HS-5 (cell line): Measurements from ENCODE around the gene ANK3.
A peak's percentile ranks its signal among the peaks of the same experiment; 100 is the strongest.

Experiments
- DNase-seq: peaks from one replicate; pipeline ENCODE4 v3.0.0-alpha.2; 2012; ENCODE audit warnings: low read depth

The ANK3 gene

DNA sequence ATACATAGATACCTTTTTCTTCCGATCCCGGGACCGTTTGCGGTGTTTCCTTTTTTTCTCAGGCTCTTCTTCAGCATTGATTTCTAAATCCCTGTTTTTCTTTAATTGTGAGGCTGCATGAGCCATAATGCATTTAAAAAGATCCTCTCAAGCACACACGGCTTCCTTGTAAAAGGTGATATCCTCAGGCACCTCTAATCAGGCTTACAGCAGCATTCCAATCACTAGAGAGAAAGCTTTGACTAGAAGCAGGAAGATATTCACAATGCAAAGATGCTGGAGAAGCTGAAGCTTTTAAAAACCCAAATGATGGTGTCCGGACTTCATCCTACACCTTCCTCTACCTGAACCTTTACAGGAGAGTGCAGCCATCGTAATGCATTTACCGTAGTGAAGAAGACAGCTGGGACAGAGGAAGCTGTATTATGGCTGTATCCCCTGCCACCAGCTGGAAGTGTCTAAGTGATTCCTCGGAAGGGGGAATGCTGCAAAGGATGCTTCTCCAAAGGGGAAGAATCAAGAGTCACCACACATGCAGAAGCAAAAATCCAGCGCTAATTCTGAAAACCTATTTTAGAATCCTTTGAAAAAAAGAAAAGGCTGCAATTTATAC, at the start of gene ANK3:
ANK3 (minus strand) TSS at position 463 of the 613 bp plus-strand sequence; CDS start at position 126, 337 bp downstream.
- DNase-seq: no peak

DNA sequence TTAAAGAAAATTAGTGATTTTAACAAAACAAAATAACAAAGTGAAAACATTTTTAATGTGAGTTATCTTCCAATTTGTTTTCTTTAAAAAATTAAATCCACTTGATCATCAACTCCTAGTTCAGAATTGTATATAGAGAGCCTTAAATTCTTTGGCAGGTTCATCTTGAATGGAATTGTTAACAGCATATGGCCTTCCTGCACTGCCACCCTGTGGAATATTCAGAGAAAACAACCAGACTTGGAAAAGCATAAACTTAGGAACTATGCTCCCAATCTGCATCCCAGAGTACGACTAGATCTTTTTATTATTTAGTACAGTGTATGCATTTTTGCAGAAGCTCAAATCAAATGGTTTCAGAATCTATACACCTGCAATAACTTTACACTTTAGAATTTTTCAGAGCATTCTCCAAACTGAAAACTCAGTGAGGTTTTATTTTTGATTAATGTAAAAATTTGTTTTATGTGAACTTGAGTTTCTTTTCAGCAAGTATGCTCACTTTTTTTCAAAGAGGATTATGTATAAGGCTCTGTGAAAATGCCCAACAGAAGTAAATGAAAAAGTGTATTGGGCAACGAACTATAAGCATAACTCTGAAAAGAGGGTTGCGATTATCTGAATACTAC, 44.9 kb upstream of the ANK3 start:
- peak; percentile 24 for DNase-seq

DNA sequence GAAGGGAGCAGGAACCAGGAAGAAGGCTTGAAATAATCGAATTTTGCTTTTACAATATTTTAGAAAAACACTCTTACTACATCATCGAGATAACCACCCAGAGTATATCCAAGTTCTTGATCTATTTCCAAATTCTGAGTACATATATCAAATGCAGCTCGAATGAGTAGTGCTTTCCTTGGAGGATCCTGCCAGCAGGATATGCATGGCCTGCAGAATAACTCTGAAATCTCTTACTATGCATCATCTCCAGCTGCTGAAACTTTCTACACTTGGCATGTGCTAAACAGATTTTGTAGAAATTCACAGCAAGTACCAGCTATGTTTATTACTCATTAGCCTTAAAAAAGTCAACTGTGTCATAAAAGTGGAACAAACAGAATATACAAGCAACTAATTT, 44.0 kb upstream of the ANK3 start:
- peak; percentile 53 for DNase-seq

DNA sequence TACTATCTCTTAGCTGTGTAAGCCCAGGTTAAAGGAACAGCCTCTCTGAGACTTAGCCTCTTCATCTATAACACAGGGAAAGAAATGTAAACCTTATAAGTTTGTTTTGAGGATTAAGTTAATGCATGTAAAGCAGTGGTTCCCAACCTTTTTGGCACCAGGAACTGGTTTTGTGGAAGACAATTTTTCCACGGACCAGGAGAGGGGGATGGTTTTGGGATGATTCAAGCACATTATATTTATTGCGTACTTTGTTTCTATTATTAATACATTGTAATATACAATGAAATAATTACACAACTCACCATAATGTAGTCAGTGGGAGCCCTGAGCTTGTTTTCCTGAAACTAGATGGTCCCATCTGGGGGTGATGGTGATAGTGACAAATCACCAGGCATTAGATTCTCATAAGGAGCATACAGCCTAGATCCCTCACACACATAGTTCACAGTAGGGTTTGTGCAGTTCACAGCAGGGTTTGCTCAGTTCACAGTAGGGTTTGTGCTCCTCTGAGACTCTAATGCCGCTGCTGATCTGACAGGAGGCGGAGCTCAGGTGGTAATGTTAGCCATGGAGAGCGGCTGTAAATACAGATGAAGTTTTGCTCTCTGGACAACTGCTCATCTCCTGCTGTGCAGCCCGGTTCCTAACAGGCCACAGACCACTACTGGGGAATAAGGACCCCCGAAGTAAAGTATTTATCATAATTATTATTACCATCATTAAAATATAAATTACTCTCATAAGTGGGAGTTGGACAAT, 41.3 kb upstream of the ANK3 start:
- DNase-seq: no peak

DNA sequence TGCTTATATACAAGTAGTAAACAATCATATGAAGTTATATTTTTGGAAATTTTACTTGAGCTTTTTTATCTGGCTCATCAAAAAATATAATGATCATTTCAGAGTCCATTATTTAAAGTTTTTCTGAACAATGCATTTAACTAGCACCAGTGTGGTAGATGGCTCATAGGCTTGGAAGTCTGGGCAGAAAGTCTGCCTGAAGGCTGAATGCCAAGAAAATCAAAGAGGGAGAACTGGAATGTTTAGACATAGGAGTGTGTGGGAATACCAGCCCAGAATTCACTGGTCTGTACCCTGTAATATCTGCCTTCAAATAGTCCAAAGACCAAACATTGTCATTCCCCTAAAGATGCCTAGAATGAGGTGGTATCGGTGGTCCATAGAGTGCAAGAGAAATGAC, 40.3 kb upstream of the ANK3 start:
- peak; percentile 34 for DNase-seq

DNA sequence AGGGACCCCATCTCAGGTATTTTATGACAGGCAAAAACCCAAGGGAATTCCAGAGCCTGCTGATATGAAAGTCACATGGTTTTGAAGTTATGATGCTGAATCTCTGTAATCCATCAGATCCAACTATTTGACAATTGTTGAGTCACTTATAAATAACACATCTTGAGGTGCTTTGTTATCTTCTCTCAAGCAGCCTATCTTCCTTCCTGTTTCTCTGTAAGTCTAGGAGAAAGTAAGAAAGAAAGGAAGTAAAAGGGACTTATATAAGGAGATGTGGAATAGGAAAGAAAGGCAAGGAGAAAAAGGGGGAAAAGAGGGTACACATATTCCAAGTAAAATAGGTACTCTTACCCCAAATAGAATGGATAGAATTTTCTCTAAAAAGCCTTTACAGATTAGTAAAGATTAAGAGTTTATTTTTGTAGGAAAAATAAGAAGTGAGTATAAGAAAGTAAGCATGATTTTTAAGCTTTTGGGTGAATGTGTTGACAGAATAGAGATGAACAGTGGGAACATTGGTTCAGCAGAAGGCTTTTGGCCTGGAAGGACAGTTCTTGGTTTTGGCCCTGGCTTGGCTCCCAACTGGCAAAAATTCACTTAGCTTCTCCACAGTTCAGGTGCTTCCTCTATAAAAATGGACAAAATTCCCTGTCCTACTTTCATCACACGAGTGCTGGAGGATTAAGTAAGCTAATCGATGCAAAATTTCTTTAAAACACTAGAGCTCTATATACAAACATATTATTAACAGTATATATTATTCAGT, 39.6 kb upstream of the ANK3 start:
- DNase-seq: no peak

DNA sequence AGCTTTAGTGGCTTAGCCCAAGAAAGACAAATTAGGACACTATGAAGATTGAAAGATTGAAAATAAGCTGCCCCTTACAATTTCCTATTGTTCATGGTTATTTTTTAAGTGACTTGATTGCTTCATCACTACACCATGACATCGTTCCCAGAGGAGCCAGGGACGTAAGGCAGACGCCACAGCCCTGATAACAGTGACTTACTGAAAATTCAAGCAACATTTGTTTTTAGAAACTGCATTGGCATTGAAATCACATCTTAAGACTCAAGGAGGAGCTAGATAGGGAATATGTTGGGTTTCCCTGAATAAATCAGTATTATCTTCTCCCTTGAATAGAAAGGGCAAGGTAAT, 38.7 kb upstream of the ANK3 start:
- DNase-seq: no peak

DNA sequence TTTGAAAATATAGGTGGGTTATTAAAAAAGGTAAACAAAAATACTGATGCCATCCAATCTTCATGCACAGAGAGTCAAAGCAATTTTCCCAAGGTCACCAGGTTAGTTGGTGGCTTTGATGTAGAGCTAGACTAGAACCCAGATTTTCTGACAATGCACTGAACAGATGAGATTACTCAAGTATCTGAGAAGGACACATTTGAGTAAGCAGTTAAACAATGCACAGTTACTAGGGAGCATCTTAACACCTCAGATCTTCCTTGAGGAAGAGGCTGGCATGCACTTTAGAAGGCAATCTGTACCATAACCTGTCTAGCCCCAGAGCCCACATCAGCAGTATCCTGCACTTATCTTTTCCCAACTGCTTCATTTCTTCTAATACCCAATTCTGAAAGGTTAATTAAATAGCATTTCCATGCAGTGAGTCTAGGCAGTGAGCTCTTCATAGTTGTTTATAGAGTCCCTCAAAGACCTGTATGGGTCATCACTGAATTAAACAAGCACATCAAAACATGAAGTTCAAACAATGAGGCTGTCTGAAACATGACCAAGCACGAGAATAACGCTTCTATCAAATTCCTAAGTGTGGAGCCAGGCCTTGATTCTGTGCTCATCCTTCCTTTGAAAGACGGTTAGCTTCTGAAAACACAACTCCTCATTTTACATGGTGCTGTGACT, 38.2 kb upstream of the ANK3 start:
- no peak for DNase-seq

DNA sequence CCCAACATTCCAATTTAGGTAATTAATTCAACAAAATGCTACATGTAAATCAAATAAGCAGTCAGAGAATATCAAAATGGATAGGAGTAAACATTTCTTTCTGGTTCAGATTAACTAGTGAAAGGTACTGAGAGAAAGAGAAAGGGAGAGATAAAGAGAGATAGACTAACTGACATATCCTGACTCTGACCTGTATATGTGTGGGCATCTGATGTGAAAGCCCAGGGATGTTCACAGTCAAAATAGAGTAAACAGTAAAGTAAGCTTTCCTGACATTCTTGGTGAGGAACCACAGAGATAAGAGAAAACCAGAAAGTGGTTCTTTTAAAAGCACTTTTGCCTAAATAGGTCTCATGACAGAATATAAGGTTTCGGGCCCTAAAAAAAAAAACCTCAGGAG, 37.5 kb upstream of the ANK3 start:
- no peak for DNase-seq

DNA sequence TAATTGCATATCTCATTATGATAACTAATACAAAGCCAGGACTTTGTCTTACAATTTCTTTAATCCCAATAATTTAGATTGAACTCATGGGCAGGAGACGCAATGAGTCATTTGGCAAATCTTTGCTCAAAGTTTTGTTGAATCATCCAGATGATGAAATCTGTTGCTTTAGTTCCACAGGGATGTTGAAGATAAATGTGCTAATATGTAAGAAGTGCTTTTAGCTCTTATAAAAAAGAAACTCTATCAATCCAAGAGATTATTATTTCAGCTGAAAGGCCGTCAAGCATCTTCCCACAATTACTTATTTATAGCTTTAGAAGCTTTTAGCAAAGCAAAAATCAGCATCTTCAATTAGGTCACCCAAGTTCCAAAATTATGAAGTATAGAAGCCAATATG, 36.8 kb upstream of the ANK3 start:
- DNase-seq: peak; percentile 79

DNA sequence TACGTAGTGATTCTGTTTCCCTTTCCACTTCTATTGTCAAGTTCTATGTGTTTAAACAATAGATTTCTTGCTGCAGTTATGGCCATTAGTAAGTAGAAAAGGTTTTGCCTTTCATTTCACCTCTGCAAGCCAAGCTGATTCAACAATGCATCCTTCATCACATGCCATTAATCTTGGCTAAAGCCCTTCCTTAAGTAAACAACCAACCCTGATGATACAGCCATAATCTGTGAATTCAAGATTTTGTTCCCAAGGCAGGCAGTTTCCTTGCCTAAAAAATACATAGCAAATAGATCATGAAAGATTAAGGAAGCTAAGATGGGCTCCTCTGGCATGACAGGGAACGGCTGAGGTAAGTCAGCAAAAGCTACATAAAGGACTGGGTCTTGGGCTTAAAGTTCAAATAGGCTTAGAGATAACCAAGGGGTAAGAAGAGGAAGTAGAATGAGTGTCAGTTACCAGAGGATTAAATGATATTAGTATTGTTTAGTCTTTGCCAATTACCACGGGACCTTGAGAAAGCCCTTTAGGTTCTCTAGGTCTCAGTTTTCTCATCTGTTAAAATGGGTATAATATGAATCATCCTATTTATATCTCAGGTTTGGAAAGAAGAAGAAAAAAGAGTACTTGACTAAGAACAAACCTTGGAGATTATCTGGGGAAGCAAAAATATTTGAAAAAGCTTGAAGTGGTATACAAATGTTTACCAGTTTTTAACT, 35.9 kb upstream of the ANK3 start:
- no peak for DNase-seq

DNA sequence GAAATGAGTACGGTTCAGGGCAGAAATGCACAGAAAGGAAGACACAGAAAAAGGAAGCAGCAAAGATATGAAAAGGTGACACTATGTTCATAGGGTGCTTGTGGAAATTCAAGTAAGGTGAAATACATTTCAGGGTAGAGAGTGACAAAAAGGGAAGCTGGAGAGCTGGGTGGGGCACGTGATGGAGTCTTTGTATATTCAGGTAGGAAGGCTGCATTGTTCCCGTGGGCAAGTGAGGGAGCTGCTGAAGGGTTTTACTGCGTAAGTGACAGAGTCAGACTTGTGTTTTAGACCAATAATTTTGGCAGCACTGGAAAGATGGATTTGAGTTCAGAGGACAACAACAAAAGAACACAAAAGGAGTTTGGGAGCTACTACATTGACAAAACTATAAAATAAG, 35.3 kb upstream of the ANK3 start:
- no peak for DNase-seq

DNA sequence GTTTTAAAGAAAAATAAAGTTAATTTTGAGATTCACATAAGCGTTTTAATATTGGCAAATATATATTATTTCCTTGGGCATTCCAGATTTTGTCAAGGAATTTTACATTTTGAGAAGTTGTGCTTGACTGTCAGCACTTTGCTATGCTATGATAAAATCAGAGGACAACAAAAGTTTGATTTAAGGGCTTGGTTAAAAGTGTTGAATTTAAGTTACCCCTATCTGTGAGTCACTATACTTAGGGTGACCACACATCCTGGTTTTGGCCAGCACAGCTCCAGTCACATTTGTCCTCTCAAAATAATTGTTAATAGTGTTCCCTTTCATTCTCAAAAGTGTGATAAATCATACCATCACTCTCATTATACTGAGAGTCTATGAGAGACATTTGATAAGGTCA, 34.2 kb upstream of the ANK3 start:
- DNase-seq: peak; percentile 19

DNA sequence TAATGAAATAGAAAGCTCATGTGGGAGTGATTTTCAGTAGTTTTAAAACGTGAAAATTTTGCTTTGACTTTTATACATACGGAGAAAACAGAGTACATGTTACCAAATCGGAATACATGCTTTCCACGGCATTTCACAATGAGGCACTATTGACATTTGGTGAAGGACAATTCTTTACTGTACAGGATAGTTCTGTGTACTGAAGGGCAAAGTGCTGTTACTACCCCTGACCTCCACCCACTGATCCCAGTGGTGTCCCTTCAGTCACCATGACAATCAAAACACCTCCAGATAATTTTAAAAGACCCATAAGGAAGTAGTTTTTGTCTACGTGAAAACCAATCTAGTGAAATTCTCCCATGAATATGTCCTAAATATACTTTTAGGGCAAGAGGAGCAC, 33.1 kb upstream of the ANK3 start:
- no peak for DNase-seq

DNA sequence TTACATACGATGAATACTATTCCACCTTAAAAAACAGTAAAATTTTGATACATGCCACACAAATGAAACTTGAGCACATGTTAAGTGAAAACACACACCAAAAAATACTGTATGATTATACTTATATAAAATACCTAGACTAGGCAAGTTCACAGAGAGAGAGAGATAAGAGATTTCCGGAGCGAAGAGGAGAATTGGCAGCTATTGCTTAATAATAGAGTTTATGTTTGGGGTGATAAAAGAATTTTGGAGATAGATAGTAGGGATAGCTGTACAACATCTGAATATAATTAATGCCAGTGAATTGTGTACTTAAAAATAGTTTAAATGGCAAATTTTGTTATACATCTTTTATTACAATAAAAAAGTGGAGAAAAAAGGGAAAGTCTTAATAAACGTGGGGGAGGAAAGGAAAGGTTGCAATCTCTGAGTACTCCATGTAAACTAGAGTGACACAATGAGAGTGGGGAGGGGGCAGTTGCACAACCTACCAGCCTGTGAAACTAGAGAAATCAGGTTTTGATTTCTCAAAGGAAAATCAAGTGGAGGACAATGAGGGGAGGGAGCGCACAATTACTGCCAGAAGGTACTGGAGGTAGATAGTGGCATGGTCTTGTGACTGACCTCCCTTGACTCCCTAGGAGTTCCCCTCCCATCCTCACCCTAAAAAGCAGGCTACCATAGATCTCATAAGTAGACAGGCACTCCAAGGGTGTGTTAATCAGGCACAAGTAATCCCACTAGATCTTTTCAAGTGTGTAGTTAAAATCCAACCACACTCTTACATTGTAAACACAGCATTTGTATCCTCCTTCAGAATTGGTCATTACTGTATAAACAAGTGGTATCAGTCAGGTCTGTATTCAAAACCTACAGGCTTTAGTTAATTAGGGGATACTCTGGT, 31.6 kb upstream of the ANK3 start:
- no peak for DNase-seq

DNA sequence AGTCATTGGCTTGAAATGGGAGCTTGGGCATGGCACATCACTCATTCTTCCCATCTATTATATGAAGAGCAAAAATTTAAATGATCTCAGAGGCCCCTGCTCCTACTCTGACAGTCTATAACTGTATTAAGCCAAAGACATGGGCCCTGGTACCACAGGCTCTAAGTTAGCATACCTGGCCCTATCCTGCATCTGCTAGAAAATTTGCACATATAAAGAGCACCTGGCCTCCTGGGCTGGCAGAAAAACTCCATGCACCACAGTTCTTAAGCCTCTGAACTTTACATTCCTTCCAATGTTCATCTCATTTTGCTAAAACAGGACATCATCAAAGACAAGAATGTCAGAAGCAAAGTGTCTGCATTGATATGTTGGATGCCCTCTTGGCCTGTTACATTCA, 29.6 kb upstream of the ANK3 start:
- DNase-seq: no peak

DNA sequence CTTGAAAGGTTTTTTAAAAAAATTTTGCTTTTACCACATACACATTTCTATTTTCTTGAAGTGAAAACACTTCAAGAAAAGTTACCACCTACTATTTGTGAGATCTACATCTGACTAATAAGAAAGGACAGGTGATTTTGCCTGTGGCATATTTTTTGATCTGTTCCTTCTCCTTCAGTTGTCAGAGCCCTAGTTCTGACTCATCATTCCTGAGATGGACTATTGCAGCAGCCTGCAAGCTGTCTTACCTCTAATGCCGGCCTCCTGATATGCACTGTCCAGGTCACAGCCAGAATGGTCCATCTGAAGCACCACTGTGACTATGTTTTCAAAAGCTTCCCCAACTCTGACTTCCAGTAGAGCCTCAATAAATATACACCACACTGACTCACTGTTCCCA, 28.2 kb upstream of the ANK3 start:
- DNase-seq: no peak

DNA sequence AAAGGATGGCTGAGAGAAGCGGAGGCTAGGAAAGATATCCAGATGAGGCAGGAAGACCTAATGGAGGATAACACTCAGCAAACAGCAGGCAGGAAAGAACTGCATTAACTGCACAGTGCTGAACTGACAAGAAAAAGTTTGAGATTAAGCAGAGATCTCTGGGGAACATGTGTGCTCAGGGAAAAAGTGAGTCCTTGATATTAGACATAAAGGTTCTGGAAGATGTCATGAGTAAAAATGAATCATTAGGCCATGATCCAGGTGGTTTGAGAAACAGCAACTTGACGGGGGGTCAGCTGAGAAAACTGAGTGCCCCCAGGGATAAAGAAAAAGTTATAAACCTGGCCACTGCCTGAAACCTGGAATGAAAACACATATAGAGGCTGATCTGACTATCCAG, 27.3 kb upstream of the ANK3 start:
- DNase-seq: no peak

DNA sequence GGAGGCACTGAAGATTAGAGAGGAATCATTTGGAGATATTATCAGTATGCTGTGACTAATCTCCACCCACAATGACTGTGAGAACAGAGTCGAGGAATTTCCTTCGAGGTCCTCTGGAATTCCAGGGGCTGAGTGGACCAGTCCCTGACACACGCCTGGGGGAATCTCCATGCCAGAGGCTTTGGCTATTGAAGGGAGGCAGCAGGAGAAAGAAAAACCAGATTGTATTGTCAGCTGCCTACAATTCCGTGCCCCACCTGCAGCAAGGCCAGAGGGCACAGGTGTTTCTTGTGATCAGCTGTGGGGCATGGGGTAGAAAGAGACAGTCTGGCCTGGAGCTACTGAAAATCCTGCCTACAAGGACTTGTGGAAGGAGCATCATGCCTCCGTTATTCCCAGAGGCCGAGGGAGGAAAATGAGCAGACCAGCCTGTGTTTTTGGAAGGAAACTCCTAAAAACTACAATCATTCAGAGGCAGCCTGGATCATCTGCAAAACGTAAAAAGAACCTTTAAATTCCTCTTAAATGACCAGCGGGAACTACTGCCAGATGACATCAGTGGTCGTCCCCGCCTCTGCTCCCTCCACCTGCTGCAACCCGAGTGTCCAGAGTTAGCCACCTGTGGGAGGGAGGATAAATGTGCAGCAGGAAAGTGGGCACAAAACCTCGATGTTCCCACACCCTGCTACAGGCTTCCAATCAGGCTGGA, 25.4 kb upstream of the ANK3 start:
- DNase-seq: peak; percentile 76

DNA sequence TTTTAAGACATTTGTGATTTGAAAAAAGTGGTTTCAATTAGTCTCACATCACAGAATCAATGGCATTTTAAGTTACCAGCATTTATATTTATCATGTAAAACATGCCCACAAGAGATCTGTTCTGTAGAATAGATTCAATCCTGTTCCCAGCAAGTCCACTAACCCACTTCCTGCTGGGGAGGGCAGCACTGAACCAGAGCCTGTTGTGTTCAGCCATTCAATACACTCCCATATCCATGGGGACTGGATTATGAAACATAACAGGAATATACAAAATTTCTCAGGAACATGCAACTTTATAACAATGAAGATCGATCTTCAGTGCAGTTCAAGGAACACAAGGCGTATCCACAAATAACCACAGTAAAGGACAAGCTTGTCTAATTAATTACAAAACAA, 24.4 kb upstream of the ANK3 start:
- no peak for DNase-seq
